GM21381 (cell line): Measurements from ENCODE around the gene PKD2.
"Not testable (repeated sequence)": the region's sequence is repeated elsewhere in the genome, so short reads cannot be mapped to it uniquely, and the experiment has no call there.

Experiments used
- ATAC-seq: cut with Tn5 transposase; IDR thresholded peaks from one replicate; pipeline ENCODE4 v1.9.1; 2021; ENCODE audit warnings: mild to moderate bottlenecking, moderate library complexity; ENCODE audit not compliant: unreplicated experiment

Gene PKD2

DNA sequence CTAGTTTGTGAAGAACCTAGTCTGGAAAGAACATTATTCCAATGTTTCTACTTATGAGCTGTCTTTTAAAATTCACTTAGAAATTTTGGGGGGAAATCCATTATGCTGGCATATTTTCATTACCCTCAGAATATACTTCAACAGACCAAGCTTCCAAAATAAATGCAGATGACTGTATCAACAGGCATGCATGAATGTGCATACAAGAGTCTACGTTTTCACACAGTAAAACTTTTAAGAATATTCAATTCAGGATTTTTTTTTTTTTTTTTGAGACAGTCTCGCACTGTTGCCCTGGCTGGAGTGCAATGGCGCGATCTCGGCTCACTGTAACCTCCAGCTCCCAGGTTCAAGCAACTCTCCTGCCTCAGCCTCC is 101.3 kb downstream of the PKD2 start:
- ATAC-seq, result no peak

DNA sequence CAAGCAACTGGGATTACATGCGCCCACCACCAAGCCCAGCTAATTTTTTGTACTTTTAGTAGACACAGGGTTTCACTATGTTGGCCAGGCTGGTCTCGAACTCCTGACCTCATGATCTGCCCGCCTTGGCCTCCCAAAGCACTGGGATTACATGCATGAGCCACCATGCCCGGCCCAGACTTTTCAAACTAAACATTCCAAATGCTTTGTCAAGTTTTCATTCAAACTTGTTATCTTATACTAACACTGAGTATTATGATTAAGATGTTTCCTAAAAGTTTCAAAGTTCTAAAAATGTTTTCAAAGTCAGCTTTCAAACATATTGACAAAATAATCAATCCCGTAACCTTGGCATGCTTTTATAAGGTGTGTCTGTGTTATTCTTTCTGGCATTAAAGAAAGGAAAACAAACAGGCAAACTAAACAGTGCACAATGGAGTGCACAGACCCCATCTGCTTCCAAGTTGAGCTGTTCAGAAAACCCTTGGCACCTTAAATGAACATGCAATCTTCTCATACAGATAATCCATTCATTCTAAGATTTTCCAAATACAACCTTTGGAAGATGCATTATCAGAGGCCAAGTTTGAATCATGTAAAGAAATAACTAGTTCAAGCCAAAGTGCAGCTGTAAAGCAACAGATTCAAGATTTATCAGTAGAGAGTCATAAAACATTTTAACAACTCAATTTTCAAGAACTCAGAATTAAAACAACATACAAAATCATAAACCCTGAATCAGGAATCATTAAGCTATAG is 101.9 kb downstream of the PKD2 start:
- ATAC-seq, result no peak

DNA sequence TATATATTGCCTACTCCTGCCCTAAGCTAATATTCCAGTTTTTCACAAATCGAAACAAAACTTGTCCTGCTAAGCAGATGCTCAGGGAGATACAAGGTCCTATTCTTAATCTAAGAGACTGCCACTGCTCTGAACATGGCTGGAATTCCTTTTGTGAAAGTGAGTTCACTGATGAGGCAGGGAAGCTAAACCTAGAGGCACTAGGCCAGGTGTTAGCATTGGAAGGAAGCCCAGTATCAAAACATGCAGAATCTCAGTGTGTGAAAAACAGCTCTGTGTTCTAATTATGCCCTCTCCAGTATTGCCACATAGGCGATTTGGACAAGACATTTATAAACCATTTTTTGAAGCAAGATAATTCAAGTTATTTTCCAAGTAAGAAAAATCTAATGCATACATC is 103.4 kb downstream of the PKD2 start:
- no peak for ATAC-seq

DNA sequence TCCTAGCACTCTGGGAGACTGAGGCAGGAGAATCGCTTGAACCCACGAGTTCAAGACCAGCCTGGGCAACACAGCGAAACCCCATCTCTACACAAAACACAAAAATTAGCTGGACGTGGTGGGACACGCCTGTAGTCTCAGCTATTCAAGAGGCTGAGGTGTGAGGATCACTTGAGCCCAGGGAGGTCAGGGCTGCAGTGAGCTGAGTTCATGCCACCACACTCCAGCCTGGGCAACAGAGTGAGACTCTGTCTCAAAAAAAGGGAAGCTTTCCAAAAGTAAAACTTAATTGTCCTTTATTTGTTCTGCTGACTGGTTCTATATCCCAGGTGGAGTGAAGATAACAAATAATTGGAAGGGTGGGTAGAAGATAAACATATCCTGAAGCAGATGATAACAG is 105.4 kb downstream of the PKD2 start:
- ATAC-seq, result no peak

DNA sequence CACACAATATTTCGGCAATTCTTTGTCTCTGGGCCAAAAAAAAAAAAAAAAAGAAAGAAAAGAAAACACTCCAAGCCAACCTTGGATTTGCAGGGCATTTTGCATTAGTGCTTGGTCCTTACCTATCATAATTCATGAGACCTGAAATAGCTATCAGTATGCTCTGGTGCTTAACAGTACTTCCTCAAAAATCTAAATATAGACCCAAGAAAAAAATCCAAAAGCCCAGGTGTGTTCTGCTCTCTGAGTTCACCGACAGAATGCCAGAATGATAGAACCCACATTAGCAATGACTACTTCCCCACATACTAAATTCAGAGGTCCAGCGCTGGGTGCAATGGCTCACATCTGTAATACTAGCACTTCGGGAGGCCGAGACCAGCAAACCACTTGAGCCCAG is 108.2 kb downstream of the PKD2 start:
- no peak for ATAC-seq

DNA sequence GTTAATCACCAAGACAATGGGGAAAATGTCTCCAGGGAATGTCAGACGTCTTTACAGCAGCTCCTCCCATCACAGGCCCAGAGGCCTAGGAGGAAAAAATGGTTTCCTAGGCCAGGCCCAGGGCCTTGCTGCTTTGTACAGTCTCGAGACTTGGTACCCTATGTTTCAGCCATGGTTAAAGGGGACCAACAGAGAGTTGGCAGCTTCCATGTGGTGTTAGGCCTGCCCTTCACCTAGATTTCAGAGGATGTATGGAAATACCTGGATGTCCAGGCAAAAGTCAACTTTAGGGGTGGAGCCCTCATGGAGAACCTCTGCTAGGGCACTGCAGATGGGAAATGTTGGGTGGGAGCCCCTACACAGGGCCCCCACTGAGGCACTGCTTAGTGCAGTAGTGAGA is 112.5 kb downstream of the PKD2 start:
- no peak for ATAC-seq

DNA sequence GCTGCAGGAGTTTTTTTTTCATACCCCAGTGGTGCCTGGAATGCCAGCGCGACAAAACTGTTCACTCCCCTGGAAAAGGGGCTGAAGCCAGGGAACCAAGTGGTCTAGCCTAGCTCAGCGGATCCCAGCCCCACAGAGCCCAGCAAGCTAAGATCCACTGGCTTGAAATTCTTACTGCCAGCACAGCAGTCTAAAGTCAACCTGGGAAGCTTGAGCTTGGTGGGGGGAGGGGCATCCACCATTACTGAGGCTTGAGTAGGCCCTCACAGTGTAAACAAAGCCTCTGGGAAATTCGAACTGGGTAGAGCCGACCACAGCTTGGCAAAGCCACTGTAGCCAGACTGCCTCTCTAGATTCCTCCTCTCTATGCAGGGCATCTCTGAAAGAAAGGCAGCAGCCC is 114.8 kb downstream of the PKD2 start:
- ATAC-seq, result not testable (repeated sequence)
